CD4-positive, alpha-beta T cell treated with Interleukin-17A for 1 hour (primary cell): ENCODE results near the gene TSPAN9.

ENCODE experiments used
- DNase-seq: peaks from one replicate; pipeline ENCODE4 v3.0.0-alpha.2; 2020

TSPAN9 gene

DNA sequence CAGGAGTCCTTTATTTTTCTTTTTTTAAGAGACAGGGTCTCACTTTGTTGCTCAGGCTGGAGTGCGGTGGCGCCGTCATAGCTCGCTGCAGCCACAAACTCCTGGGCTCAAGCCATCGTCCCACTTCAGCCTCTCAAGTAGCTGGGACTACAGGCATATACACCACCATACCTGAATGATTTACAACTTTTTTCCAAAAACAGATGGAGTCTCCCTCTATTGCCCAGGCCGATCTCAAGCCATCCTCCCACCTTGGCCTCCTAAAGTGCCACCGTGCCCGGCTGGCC lies 205.1 kb downstream of the TSPAN9 start:
- DNase-seq = no peak

GRCh38 chr12:3283137-3283680 lies 206.0 kb downstream of the TSPAN9 start:
- DNase-seq = no peak

GRCh38 chr12:3284405-3284804 lies 207.2 kb downstream of the TSPAN9 start:
- no peak for DNase-seq

- DNase-seq = no peak
Observed at GRCh38 chr12:3285570-3285969, 208.4 kb downstream of the TSPAN9 start.

DNA sequence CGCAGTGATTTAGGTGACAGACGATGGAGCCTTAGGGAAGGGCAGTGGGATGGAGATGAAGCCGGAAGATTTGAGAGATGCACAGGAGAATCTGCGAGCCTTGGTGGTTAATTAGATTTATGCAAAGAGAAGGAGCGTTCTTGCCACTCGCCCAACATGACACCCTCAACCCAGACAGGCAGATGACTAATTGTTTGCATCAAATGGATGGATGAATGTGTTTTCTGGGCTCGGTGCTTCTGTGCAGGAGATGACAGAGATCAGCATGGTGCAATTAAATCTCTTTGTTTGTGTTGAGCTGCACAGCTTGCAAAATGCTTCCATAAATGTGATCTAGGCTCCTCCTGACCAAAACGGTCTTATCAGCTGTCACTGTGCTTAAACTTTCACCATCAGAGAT lies 211.5 kb downstream of the TSPAN9 start:
- no peak for DNase-seq

DNA sequence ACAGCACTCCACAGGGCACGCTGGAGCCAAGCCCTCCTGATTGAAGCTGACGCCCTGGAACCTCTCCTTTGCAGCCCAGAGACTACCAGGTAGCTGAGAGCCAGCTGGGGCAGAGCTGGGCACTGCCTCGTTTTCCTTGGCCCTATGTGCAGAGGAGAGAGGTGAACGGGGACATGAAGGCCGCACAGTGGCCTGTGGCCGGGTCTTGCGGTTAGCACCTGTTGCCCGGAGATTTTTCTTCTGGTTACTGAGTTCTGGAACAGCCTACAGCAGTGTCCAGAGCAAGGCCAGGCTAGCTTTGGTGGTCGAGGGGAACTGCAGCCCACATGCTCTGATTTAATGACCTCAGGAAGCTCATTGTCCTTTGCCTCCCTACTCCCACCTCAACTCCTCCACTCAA lies 212.5 kb downstream of the TSPAN9 start:
- DNase-seq = no peak

- no peak for DNase-seq
Observed at GRCh38 chr12:3291939-3292338, 214.8 kb downstream of the TSPAN9 start.

DNA sequence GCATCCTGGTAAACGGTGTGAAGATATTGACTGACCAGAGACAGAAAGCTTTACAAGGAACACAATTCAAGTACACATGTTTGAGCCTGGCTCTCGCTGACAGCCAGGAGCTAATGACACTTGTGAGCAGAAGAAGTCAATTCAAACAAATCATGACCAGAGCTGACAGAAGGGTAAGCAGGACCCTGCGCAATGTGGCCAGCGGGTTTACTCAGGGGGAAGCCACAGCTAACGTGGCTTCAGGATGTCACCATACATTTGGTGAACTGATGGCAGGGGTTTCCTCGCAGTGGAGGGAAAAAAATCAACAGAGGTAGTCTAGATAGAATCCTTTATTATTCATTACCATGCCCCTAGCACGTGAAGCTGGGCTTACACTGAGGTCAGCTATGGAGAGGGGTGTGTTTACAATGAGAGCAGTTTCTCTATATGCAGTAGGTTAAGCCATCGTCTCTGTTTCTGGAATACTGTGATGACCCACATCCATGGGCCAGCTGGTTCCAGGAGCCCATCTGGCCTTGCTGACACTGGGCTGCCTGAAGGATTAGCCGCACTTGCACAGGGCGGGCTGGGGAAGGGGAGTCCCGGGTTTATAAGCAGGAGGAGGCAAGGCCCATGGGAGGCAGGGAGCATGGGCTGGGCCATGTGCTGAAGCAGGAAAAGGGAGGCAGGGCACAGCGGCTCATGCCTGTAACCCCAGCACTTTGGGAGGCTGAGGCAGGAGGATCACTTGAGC lies 215.7 kb downstream of the TSPAN9 start:
- DNase-seq = no peak

- no peak for DNase-seq
Observed at GRCh38 chr12:3293446-3294161, 216.4 kb downstream of the TSPAN9 start.

- DNase-seq = no peak
Observed at GRCh38 chr12:3294481-3294911, 217.3 kb downstream of the TSPAN9 start.

DNA sequence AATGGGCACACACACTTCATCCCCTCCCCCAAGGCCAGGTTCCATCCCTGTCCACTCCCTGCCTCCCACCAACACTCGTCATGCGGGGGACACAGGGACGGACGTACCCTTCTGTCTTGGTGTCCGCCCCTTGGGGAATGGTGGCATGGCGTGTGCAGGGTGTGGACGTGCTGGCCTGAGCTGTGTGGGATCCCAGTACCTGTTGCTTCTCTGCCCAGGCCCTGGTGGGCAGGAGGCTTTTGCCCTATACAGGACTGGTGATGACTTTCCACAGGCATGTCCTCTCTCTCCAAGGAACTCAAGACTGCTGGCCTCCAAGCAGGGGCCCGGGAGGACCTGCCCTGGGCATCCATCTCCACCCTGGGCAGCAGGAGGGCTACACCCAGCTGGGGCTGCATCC lies 218.0 kb downstream of the TSPAN9 start:
- no peak for DNase-seq

- no peak for DNase-seq
Observed at GRCh38 chr12:3295646-3296408, 218.6 kb downstream of the TSPAN9 start.

- DNase-seq = no peak
Observed at GRCh38 chr12:3296409-3296701, 219.2 kb downstream of the TSPAN9 start.

DNA sequence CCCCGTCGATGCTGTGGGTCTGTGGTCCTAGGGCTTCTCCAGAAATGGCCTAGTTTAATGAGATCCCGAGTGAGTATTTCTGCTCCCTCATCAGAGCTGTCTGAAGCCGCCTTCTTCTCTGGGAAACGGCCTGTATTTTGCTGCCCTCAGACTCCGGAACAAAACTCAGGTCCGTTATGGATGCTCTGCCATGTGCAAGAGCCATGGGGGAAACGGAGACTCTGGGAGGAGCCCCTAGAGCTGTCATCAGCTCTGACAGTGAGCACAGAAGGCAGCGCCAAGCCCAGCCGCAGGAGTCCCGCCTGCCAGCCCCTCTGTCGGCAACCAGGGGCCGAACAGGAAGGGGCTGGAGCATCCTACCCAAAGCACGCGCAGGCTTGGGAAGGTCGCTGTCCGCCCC lies 221.4 kb downstream of the TSPAN9 start:
- DNase-seq = no peak

DNA sequence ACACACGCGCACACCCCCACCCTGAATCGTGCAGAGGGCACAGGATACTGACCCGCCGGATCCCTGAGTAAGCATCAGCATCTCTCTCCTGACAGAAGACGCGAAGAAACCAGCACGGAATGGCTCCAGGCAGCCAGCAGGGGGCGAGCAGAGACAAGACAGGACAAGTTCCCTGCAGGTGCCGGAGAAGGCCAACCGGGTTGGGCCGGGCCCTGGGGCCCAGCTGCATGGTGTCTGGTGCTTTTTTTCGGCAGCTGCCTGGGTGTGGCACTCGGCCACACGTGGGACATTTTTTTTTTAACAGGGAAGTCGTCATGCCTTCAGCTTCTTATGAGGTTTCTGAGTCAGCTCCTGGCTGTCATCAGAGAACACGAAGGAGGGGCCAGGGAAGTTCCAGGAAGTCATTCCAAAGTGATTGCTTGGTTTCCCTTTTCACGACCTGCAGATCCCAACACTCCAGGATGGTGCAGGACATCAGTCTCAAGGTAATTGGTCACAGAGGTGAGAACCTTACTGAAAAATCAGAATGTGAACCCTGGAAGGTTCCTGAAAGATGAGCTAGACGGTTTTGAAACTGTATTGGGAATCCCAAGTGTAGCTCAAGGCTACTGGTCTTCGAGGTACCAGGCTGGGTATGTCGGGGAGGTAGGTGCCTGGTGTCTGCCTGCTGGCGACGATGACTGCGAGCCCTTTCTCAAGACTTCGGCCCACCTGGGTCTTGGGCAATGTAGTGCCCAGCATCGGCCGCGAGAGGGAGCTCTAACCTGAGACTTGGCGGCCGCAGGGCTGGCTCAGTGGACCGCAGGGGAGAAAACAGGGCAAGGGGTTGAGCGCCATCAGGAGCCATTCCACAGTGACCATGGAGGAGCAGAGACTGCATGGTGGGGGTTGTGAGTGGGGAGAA lies 223.0 kb downstream of the TSPAN9 start:
- DNase-seq = peak; percentile 78

DNA sequence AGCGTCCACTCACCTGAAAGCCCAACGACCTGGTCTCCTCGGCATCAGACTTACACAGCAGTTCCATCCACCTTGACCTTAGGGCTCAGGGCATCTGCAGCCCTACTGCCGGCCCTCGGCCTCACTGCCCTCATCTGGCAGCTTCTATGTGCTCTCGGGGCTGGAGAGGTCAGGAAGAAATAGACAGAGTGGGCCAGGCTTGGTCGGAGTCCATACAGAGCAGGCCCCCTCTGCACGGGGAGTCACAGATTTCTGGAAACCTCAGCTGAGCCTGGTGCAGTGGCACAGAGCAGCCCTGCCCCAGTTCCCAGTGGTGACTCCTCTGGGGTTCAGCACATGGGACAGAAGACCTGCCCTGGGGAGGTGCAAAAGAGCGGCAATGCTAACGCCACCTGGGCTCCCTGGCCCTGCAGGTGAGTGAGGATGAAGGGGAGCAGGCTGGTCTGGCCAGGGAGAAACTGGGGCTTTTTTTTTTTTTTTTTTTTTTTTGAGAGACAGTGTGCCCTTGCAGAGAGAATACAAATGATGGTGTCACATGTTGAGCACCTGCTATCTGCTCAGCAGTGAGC lies 223.7 kb downstream of the TSPAN9 start:
- no peak for DNase-seq

GRCh38 chr12:3302401-3303041 lies 225.3 kb downstream of the TSPAN9 start:
- no peak for DNase-seq

DNA sequence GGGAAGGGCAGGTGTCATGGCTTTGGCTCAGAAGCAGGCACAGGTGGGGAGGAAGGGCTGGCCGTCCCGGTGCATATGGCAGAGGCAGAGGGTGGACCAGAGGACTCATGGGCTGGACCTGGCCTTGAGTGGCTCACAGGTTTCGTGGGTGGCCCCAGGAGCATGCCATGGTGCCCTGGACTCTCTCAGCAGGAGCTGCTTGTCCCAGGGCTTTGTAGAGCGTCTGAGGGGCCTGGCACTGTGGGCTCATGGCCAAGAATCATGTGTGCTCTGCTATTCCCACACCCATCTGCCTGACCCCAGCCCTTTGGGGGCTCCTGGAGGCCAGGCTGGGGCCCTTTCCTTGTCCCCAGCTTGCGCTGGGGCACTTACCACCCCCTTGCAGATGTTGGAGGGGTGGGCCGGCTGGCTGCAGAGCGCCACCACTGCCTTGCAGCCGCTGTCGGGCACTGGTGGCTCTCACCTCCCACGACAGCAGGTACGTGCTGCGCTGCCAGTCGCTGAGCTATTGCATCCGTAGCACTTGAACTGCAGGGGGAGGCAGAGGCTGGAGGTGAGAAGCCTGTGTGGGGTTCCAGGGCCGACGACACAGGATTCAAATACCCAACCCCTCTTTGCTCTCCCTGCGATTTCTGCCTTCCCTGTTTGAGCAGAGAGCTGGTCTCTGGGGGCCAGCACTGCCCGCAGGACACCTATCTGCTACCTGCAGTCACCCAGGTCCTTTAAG lies 226.4 kb downstream of the TSPAN9 start:
- DNase-seq = no peak

GRCh38 chr12:3304436-3305165 lies 227.4 kb downstream of the TSPAN9 start:
- no peak for DNase-seq

DNA sequence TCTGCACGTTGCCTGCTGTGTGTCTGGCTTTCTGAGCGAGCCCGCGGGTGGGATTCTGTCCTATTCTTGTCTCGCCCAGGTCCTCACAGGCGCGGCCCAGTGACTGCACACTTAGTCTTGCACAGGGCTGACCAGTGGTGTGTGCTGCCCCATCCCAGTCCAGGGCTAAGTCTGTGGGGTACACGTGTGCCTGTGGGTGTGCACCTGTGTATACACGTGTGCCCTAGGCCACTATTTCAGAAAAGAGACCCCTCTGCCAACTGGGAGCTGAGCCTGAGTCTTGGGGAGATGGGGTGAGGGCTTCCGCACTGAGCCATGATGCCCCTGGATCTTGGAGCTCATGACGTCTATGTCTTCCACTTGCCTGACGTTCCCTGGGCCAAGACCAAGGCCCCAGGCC lies 228.3 kb downstream of the TSPAN9 start:
- no peak for DNase-seq
